GM19193 (cell line): ENCODE results near the gene LTA.

Experiments
- POLR2A ChIP-seq: IDR thresholded peaks from 4 replicates; pipeline ENCODE4 v1.6.1; 2011; ENCODE audit not compliant: insufficient read depth, insufficient read length; ENCODE audit errors: extremely low read depth

Gene LTA

DNA sequence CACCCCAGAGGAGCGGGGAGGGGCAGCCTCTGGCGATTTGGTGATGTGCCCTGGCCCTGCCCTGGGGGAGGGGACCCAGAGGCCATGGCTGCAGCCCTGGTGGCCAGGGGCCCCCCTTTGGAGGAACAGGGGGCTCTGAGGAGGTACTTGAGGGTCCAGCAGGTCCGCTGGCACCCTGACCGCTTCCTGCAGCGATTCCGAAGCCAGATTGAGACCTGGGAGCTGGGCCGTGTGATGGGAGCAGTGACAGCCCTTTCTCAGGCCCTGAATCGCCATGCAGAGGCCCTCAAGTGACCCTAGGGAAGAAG is 13.8 kb upstream of the LTA start:
- no peak for TF ChIP-seq POLR2A

- TF ChIP-seq POLR2A = peak; percentile 63
Observed at GRCh38 chr6:31558631-31559500, 13.2 kb upstream of the LTA start.

GRCh38 chr6:31559606-31559957 is 12.5 kb upstream of the LTA start:
- no peak for TF ChIP-seq POLR2A

- TF ChIP-seq POLR2A = peak; percentile 31
Observed at GRCh38 chr6:31559958-31560696, 12.0 kb upstream of the LTA start.

GRCh38 chr6:31560697-31561058 is 11.4 kb upstream of the LTA start:
- TF ChIP-seq POLR2A = no peak

GRCh38 chr6:31567531-31568370 is 4.3 kb upstream of the LTA start:
- no peak for TF ChIP-seq POLR2A

DNA sequence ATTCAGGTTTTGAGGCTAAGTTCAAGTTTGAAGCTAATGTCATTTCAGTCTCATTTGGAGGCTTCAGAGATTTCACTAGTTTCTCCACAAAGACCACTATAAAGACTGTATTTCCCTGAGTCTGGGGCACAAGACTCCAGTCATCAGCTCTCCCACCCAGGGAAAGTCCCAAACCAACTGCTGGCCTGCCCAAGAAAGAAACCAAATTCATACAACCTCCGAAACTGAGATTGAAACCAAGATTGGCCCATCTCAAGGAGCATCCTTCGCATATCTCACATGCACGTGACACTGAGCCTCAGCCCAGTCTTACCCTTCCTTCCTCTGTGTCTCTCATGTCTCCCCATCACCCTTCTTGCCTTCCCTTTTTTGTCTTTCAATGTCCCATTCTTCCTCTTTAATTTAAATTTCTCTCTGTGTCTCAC is 3.5 kb upstream of the LTA start:
- peak; percentile 39 for TF ChIP-seq POLR2A

- no peak for TF ChIP-seq POLR2A
Observed at GRCh38 chr6:31569861-31570536, 2.1 kb upstream of the LTA start.

DNA sequence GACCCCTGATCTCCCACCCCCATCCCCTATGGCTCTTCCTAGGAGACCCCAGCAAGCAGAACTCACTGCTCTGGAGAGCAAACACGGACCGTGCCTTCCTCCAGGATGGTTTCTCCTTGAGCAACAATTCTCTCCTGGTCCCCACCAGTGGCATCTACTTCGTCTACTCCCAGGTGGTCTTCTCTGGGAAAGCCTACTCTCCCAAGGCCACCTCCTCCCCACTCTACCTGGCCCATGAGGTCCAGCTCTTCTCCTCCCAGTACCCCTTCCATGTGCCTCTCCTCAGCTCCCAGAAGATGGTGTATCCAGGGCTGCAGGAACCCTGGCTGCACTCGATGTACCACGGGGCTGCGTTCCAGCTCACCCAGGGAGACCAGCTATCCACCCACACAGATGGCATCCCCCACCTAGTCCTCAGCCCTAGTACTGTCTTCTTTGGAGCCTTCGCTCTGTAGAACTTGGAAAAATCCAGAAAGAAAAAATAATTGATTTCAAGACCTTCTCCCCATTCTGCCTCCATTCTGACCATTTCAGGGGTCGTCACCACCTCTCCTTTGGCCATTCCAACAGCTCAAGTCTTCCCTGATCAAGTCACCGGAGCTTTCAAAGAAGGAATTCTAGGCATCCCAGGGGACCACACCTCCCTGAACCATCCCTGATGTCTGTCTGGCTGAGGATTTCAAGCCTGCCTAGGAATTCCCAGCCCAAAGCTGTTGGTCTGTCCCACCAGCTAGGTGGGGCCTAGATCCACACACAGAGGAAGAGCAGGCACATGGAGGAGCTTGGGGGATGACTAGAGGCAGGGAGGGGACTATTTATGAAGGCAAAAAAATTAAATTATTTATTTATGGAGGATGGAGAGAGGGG is 1.4 kb downstream of the LTA start:
- peak; percentile 9 for TF ChIP-seq POLR2A

GRCh38 chr6:31574106-31575061 is 2.3 kb downstream of the LTA start:
- TF ChIP-seq POLR2A = peak; percentile 62

DNA sequence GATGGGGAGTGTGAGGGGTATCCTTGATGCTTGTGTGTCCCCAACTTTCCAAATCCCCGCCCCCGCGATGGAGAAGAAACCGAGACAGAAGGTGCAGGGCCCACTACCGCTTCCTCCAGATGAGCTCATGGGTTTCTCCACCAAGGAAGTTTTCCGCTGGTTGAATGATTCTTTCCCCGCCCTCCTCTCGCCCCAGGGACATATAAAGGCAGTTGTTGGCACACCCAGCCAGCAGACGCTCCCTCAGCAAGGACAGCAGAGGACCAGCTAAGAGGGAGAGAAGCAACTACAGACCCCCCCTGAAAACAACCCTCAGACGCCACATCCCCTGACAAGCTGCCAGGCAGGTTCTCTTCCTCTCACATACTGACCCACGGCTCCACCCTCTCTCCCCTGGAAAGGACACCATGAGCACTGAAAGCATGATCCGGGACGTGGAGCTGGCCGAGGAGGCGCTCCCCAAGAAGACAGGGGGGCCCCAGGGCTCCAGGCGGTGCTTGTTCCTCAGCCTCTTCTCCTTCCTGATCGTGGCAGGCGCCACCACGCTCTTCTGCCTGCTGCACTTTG is 3.3 kb downstream of the LTA start, which contains the start of gene TNF:
Gene TNF (plus strand): TSS at position 231 of the 567 bp plus-strand sequence. CDS start 177 bp downstream, at position 408.
- TF ChIP-seq POLR2A = peak; percentile 100

- no peak for TF ChIP-seq POLR2A
Observed at GRCh38 chr6:31575952-31576685, 4.0 kb downstream of the LTA start.

DNA sequence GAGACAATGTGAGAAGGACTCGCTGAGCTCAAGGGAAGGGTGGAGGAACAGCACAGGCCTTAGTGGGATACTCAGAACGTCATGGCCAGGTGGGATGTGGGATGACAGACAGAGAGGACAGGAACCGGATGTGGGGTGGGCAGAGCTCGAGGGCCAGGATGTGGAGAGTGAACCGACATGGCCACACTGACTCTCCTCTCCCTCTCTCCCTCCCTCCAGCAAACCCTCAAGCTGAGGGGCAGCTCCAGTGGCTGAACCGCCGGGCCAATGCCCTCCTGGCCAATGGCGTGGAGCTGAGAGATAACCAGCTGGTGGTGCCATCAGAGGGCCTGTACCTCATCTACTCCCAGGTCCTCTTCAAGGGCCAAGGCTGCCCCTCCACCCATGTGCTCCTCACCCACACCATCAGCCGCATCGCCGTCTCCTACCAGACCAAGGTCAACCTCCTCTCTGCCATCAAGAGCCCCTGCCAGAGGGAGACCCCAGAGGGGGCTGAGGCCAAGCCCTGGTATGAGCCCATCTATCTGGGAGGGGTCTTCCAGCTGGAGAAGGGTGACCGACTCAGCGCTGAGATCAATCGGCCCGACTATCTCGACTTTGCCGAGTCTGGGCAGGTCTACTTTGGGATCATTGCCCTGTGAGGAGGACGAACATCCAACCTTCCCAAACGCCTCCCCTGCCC is 4.9 kb downstream of the LTA start:
- TF ChIP-seq POLR2A = peak; percentile 72
